Measurements from ENCODE around the gene CLECL1.

GRCh38 chr12:9717070-9717925 is 15.6 kb downstream of the CLECL1 start:
- TF ChIP-seq CTCF (IDR thresholded peaks at IDR 0.05) (no peak), POLR2AphosphoS5 (IDR thresholded peaks at IDR 0.05) (no peak), POLR2A (IDR thresholded peaks at IDR 0.05) (no peak), EP300 (IDR thresholded peaks at IDR 0.05) (no peak)

All from upper lobe of left lung (tissue), 4 donors.